NCI-H1105 (cell line): ENCODE measurements around the gene GNPDA2.

Experiments used
- DNase-seq: peaks from one replicate; lab custom pipeline; 2025; lab: John Stamatoyannopoulos, UW

GNPDA2 gene

DNA sequence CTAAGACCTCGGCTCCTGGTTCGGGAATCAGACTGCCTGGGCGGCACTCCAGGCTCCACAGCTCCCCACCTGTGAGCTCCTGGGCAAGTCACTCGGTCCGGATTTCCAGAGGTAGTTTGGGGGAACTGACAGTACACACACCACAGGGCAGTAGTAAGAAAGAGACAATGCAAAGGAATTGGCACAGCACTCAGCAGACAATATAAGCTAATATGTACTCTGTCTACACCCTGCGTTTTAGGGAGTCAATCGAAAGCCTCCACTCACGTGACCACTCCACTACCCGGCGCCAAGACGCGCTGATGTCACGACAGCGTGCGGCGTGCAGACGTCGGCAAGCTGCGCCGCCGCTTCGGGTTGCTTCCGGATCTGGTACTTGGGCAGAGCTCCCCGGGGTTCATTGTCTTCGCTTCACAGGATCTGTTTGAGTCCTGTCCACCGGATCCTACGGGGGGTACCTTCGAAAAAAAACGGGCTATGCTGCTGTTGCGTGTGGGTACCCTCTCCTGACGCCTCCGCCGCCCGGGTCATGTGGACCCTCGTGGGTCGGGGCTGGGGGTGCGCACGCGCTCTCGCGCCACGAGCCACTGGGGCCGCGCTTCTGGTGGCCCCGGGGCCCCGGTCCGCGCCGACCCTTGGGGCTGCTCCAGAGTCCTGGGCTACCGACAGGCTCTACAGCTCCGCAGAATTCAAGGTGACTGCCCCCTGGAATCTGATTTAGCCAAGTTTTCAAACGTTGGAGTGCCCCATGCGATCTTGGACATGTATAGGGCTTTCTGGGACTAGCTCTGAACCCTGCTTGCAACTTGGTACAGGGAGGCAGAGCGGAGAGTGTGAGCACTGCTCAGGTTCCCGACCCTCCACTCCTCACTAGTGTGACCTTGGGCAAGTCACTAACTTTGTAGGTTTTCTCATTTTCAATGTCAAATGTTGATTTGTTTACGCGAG, 48.0 kb downstream of the GNPDA2 start, which contains the start of gene GUF1:
Gene GUF1 (plus strand): TSS at position 327 of the 948 bp plus-strand sequence. CDS start 203 bp downstream, at position 530.
- DNase-seq, result peak; percentile 71

- DNase-seq, result no peak
These were observed 51.0 kb downstream of the GNPDA2 start for GRCh38 chr4:44675366-44675765.

GRCh38 chr4:44674471-44674870, 51.9 kb downstream of the GNPDA2 start:
- DNase-seq, result no peak

DNA sequence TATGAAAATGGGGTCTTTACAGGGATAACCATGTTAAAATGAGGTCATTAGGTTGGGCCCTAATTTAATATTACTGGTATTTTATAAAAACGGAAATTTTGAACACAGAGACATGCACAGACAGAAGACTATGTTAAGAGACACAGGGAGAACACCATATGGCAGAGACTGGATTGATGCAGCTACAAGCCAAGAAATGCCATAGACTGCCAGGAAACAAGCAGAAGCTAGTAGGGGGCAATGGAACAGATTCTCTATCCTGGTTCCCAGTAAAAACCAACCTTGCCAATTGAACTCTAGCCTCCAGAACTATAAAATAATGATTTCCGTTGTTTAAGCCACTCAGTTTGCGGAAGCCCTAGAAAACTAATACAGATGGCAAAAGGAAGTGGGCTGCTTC, 54.7 kb downstream of the GNPDA2 start:
- DNase-seq, result no peak

DNA sequence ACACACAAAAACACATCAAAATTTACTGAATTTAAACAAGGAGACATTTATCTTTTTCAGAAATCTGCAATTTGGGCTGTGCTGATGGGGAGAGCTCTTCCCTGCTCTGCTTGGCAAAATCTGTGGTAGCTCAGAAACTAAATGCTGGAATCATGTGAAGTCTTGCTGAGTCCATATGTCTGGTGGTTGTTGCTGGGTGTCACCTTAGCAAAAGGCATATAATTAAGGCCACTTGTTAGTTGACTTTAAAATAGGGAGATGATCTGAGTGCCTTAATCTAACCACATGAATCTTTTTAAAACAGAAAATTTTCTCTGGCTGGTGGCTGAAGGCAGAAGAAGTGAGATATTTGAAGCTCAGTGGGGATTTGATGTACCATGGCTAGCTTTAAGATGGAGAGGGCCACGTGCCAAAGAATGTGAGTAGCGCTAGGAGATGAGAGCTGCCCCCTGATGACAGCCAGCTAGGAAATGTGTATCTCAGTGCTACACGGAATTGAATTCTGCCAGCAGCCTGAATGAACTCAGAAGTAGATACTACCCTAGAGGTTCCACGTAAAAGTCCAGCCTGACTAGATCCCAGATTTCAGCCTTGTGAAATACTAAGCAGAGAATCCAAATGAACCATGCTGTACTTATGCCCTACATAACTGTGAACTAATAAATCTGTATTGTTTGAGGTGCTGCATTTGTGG, 55.7 kb downstream of the GNPDA2 start:
- DNase-seq, result no peak

DNA sequence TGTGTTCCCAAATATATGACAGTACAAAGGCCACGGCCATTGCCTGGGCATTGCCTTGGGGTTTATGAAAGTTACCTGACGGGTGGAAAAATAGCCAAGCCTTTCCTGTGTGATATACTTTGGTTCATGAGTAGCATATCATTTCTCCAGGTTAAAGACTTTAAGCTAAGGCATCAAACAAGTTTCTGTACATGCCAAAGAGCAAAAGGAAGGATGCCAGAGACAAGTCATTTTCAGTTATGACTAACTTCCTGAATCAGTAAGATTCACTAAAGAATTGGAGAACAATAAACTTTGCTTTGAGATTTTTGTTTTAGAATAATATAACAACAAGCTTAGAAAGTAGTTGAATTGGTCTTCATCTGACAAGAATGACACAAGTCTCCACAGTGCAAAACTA, 57.8 kb downstream of the GNPDA2 start:
- no peak for DNase-seq

DNA sequence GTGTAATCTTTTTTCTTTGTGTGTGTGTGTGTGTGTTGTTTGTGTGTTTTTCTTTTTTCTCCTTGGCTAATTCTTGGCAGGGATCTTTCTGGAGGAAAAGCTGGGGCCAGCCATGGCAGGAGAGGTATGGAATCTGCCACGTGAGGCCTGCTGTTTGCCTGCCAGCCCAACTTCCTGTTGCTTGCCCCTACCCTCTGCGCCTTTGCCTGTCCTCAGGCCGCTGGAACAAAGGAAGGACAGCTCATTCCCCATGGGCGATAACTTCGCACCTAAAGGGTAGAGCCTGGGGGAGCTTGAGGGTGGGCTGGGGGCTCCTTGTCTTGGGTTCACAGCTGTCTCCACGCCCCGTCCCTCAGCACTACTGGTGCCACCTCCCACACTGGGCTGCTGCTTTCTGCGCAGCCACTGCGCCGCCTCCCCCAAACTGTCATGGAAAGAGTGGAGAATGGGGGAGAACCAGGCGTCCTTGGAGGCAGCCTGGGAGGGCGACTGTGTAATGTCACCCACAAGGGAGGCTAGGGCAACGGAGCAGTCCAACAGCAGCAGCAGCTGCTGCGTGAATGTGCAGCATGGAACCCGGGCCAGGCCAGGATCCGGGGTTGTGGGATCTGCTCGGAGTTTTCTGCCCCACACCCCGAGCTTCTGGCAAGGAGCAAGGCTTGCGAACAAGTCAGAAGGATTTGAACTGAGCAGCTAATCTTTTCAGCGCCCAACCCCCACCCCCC, 62.7 kb downstream of the GNPDA2 start:
- DNase-seq, result no peak

DNA sequence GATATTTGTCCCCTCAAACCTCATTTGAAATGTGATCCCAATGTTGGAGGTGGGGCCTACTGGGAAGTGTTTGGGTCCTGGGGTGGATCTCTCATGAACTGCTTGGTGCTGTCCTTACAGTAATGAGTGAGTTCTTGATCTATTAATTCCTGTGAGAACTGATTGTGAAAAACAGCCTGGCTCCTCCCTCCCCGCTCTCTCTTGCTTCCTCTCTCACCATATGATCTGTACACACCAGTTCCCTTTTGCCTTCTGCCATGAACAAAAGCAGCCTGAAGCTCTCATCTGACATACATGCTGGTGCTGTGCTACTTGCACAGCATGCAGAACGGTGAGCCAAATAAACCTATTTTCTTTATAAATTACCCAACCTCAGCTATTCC, 63.7 kb downstream of the GNPDA2 start:
- no peak for DNase-seq

DNA sequence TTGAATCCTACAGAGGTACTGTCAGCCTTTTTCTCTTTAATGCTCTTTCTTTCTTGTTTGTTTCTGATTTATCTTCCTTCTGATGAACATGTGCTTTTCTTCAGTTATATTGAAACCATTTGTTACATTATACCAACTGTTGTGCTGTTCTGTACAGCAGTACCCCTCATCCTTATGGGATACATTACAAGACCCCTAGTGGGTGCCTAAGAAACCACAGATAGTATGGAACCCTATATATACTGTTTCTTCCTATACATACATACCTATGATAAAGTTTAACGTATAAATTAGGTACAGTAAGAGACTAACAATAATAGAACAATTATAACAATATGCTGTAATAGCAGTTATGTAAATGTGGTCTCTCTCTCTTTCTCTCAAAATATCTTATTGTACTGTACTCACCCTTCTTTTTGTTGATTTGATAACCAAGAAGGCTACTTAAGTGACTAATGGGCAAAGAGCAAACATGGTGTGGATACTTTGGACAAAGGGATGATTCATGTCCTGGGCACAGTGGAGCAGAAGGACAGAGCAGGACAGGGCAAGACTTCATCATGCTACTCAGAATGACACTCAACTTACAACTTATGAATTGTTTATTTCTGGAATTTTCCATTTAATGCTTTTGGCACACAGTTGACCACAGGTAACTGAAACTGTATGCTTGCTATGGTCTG, 64.3 kb downstream of the GNPDA2 start:
- no peak for DNase-seq

GRCh38 chr4:44660396-44660795, 66.0 kb downstream of the GNPDA2 start:
- DNase-seq, result no peak

DNA sequence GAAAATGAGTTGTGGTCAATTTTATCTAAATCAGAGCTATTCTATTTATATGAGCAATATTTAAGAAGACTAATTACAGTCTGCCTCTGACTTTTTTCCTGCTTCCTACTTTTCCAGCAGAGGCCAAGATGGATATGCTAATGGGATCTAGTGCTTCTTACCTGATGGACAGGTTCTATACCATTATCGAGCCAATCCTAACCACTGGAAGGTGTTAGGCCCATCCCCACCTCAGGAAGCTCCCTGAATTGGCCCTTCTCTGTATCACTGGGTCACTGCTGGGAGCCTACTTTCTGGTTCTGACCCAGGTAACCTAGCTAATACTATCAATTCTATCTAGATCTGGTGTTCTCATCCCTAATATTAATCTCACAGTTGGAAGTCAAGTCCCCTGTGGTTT, 74.4 kb downstream of the GNPDA2 start:
- no peak for DNase-seq
